HCT116 (cell line): Measurements from ENCODE around the gene CUBN. TPM values are rescaled to one million over a fixed set of nuclear protein-coding genes. Genes with fewer than 3 reads are reported as not detected.

Source experiments
- ATAC-seq: fragments of 200-7000 bp; cut with Tn5 transposase; 2 replicates; pipeline ENCODE4 v1.9.1; 2020; ENCODE audit warnings: mild to moderate bottlenecking, moderate library complexity
- BruUV-seq: library from RNA; stranded (reverse); fragments of 400-500 nt; replicated peaks from 2 replicates; lab custom pipeline; 2021; lab: Mats Ljungman, UMichigan
- CTCF ChIA-PET: fragments of 300-600 bp; sonication (Branson Sonifier 250); formaldehyde crosslinking; loops from one replicate; lab custom pipeline; 2021; ENCODE audit warnings: antibody characterized with exemption; lab: Charles Lee
- POLR2A ChIA-PET: fragments of 300-600, 350-600 bp; sonication (Branson Sonifier 250); formaldehyde crosslinking; loops from one replicate; lab custom pipeline; 2021; ENCODE audit warnings: antibody characterized with exemption; lab: Charles Lee
- RAD21 ChIA-PET, 2 experiments: fragments of 300-600 bp; sonication (Branson Sonifier 250); formaldehyde crosslinking; loops; one replicate each; lab custom pipeline; 2023; ENCODE audit warnings: low total read pairs in 2 of 2; ENCODE audit not compliant: uncharacterized antibody in 2 of 2, unreplicated experiment in 2 of 2, low non-redundant PET in 1 of 2; lab: Charles Lee
- DNase-seq: peaks from one replicate; pipeline ENCODE4 v3.0.0-alpha.2; 2010; ENCODE audit warnings: low read depth, low spot score
- H2AFZ ChIP-seq: fragments of 200-600 bp; shearing (Covaris generic), sonication (generic); 2 replicates; pipeline ENCODE4 v1.6.1; 2017; ENCODE audit warnings: low read depth, mixed run types, mixed read lengths, antibody characterized with exemption, low read length; ENCODE audit not compliant: poor library complexity, severe bottlenecking
- H3K27ac ChIP-seq: 2 replicates; pipeline ENCODE4 v1.5.1; 2012; ENCODE audit warnings: low read depth, low read length
- H3K27me3 ChIP-seq: fragments of 200-600 bp; sonication (generic); 2 replicates; pipeline ENCODE4 v1.6.1; 2016; ENCODE audit warnings: mixed run types, low read length, mixed read lengths; ENCODE audit not compliant: insufficient read depth
- H3K36me3 ChIP-seq, 2 experiments: fragments of 200-500 bp in 1 of 2; fragments of 200-600 bp in 1 of 2; sonication (Bioruptor generic) in 1 of 2; sonication (generic) in 1 of 2; 2 replicates each; pipeline versions ENCODE4 v1.5.1 to v1.6.1; 2014 to 2016; ENCODE audit warnings: low read length in 2 of 2, inconsistent platforms in 1 of 2, mixed read lengths in 1 of 2, mixed run types in 1 of 2; ENCODE audit not compliant: insufficient read depth in 2 of 2, control insufficient read depth in 1 of 2
- H3K4me1 ChIP-seq, 2 experiments: fragments of 200-600 bp in 1 of 2; sonication (generic) in 1 of 2; 2 replicates each; pipeline versions ENCODE4 v1.5.1 to v1.6.1; 2012 to 2017; ENCODE audit warnings: low read length in 2 of 2, inconsistent platforms in 1 of 2, mild to moderate bottlenecking in 1 of 2, mixed read lengths in 1 of 2, mixed run types in 1 of 2, moderate library complexity in 1 of 2; ENCODE audit not compliant: insufficient read depth in 2 of 2, control insufficient read depth in 1 of 2
- H3K4me2 ChIP-seq: fragments of 200-600 bp; sonication (generic); 2 replicates; pipeline ENCODE4 v1.6.1; 2017; ENCODE audit warnings: mixed run types, low read length, mixed read lengths
- H3K4me3 ChIP-seq, 2 experiments: fragments of 200-600 bp in 1 of 2; sonication (generic) in 1 of 2; replicated peaks in 1 of 2; 2 replicates each; pipeline ENCODE4 v1.5.1; 2011 to 2016; ENCODE audit warnings: low read length in 2 of 2, control low read depth in 1 of 2, low read depth in 1 of 2, mild to moderate bottlenecking in 1 of 2, mixed read lengths in 1 of 2, mixed run types in 1 of 2
- H3K79me2 ChIP-seq: fragments of 200-600 bp; sonication (generic); 2 replicates; pipeline ENCODE4 v1.6.1; 2017; ENCODE audit warnings: mild to moderate bottlenecking, mixed run types, low read length, moderate library complexity, mixed read lengths; ENCODE audit not compliant: insufficient read depth
- H3K9ac ChIP-seq: fragments of 200-600 bp; sonication (generic); 2 replicates; pipeline ENCODE4 v1.6.1; 2016; ENCODE audit warnings: low read length, mixed read lengths
- H3K9me2 ChIP-seq: fragments of 200-600 bp; sonication (generic), shearing (Covaris generic); 2 replicates; pipeline ENCODE4 v1.6.1; 2017; ENCODE audit warnings: mixed run types, mild to moderate bottlenecking, moderate library complexity; ENCODE audit not compliant: insufficient read depth
- H3K9me3 ChIP-seq, 2 experiments: fragments of 200-500 bp in 1 of 2; fragments of 200-600 bp in 1 of 2; sonication (Bioruptor generic) in 1 of 2; sonication (generic) in 1 of 2; 2 replicates each; pipeline ENCODE4 v1.6.1; 2014 to 2017; ENCODE audit warnings: low read length in 2 of 2, mixed read lengths in 2 of 2, inconsistent platforms in 1 of 2, low read depth in 1 of 2, mild to moderate bottlenecking in 1 of 2, mixed run types in 1 of 2, moderate library complexity in 1 of 2; ENCODE audit not compliant: control insufficient read depth in 1 of 2, insufficient read depth in 1 of 2
- H4K20me1 ChIP-seq: fragments of 200-600 bp; sonication (generic), shearing (Covaris generic); 2 replicates; pipeline ENCODE4 v1.6.1; 2017; ENCODE audit warnings: mixed run types, mild to moderate bottlenecking, moderate library complexity; ENCODE audit not compliant: insufficient read depth
- CTCF ChIP-seq, 3 experiments: fragments of 200-600 bp in 1 of 3; sonication (generic) in 1 of 3; IDR thresholded peaks in 2 of 3; conservative IDR thresholded peaks in 1 of 3; 2 replicates each; pipeline ENCODE4 v1.5.1; 2012 to 2017; ENCODE audit warnings: low read depth in 2 of 3, low read length in 2 of 3, antibody characterized with exemption in 1 of 3, borderline replicate concordance in 1 of 3, control low read depth in 1 of 3, mild to moderate bottlenecking in 1 of 3, mixed read lengths in 1 of 3, mixed run types in 1 of 3, moderate library complexity in 1 of 3; ENCODE audit not compliant: insufficient read depth in 1 of 3
- EGR1 ChIP-seq: IDR thresholded peaks from 2 replicates; pipeline ENCODE4 v1.6.1; 2012; ENCODE audit warnings: low read depth
- ELF1 ChIP-seq: IDR thresholded peaks from 2 replicates; pipeline ENCODE4 v1.6.1; 2012; ENCODE audit warnings: low read depth, borderline replicate concordance
- EZH2phosphoT487 ChIP-seq: fragments of 200-600 bp; IDR thresholded peaks from 2 replicates; pipeline ENCODE4 v1.6.1; 2018; ENCODE audit warnings: antibody characterized with exemption, borderline replicate concordance
- FOSL1 ChIP-seq: IDR thresholded peaks from 2 replicates; pipeline ENCODE4 v1.6.1; 2012; ENCODE audit warnings: low read depth
- JUND ChIP-seq: IDR thresholded peaks from 2 replicates; pipeline ENCODE4 v1.6.1; 2012
- POLR2A ChIP-seq: IDR thresholded peaks from 2 replicates; pipeline ENCODE4 v1.7.0; 2011; ENCODE audit warnings: borderline replicate concordance; ENCODE audit not compliant: insufficient read depth, insufficient read length; ENCODE audit errors: extremely low read depth
- POLR2AphosphoS5 ChIP-seq: IDR thresholded peaks from 2 replicates; pipeline ENCODE4 v1.6.1; 2011; ENCODE audit warnings: mild to moderate bottlenecking, low read depth, low read length, moderate library complexity
- RAD21 ChIP-seq: IDR thresholded peaks from 2 replicates; pipeline ENCODE4 v1.6.1; 2012; ENCODE audit warnings: low read depth, mild to moderate bottlenecking
- REST ChIP-seq: IDR thresholded peaks from 2 replicates; pipeline ENCODE4 v1.6.1; 2012; ENCODE audit warnings: low read depth
- SIN3A ChIP-seq: IDR thresholded peaks from 2 replicates; pipeline ENCODE4 v1.6.1; 2012; ENCODE audit warnings: low read depth
- SP1 ChIP-seq: IDR thresholded peaks from 2 replicates; pipeline ENCODE4 v1.6.1; 2012; ENCODE audit warnings: low read depth
- SRF ChIP-seq: IDR thresholded peaks from 2 replicates; pipeline ENCODE4 v1.6.1; 2012; ENCODE audit warnings: low read depth
- TCF7L2 ChIP-seq: IDR thresholded peaks from 2 replicates; pipeline ENCODE4 v1.7.0; 2011; ENCODE audit warnings: borderline replicate concordance, inconsistent platforms; ENCODE audit not compliant: insufficient read depth, insufficient read length; ENCODE audit errors: extremely low read depth
- ZBTB33 ChIP-seq: IDR thresholded peaks from 2 replicates; pipeline ENCODE4 v1.6.1; 2011; ENCODE audit warnings: mild to moderate bottlenecking, low read length, moderate library complexity; ENCODE audit not compliant: insufficient replicate concordance; ENCODE audit errors: extremely low read depth
- ZFX ChIP-seq: fragments of 450-650 bp; IDR thresholded peaks from 2 replicates; pipeline ENCODE4 v1.6.1; 2017
- ZNF274 ChIP-seq: fragments of 200-500 bp; sonication (Bioruptor generic); IDR thresholded peaks from 2 replicates; pipeline ENCODE4 v1.6.1; 2014; ENCODE audit warnings: mild to moderate bottlenecking, low read depth, low read length, inconsistent platforms
- intact Hi-C: fragments of 100-400 bp; cut with micrococcal nuclease; formaldehyde crosslinking; loops from 2 replicates; pipeline ENCODE4 v1.10.0; 2022
- total RNA-seq: library from RNA; stranded (reverse); gene quantifications from one replicate; pipeline ENCODE4 v1.2.1, GENCODE V29; 2021; ENCODE audit not compliant: unreplicated experiment
- TF ChIP-seq, protein P1 (sequence below): IDR thresholded peaks from 2 replicates; pipeline ENCODE4 v1.6.1; 2012

CUBN gene
- total RNA-seq, 1 experiment from 2014 or later = 1.2 TPM

- ChIA-PET CTCF (no interaction called here), POLR2A (no interaction called here)
- no peak for DNase-seq
These were observed 349.2 kb downstream of the CUBN start for GRCh38 chr10:16780338-16780880.

More at GRCh38 chr10:16780338-16780880, 349.2 kb downstream of the CUBN start:
- TF ChIP-seq POLR2A (no peak), ELF1 (no peak), CTCF (IDR thresholded peaks at IDR 0.05 in 2 of 3, conservative IDR thresholded peaks at IDR 0.05 in 1 of 3; ENCODE audit: borderline replicate concordance in 1 of 3, insufficient read depth in 1 of 3, low read depth in 2 of 3, low read length in 2 of 3) (no peak), ZNF274 (no peak), ZBTB33 (no peak), ZFX (no peak), RAD21 (no peak), SP1 (no peak), TCF7L2 (no peak), POLR2AphosphoS5 (no peak), FOSL1 (no peak), SIN3A (no peak), JUND (no peak), EGR1 (no peak), EZH2phosphoT487 (no peak), REST (no peak), SRF (no peak)
- TF ChIP-seq, protein P1, sequence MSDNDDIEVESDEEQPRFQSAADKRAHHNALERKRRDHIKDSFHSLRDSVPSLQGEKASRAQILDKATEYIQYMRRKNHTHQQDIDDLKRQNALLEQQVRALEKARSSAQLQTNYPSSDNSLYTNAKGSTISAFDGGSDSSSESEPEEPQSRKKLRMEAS = no peak
- Histone ChIP-seq H3K79me2 (no peaks in the 10 kb centered on the region), H3K9ac (no peak overlapping the region), H3K27ac (no peak overlapping the region), H4K20me1 (no peaks in the 10 kb centered on the region), H3K4me1 (no peaks in the 10 kb centered on the region), H3K9me3 (no peaks in the 10 kb centered on the region), H3K4me2 (no peak overlapping the region), H3K4me3 (no peak overlapping the region), H3K36me3 (no peaks in the 10 kb centered on the region), H3K27me3 (no peaks in the 10 kb centered on the region), H3K9me2 (no peaks in the 10 kb centered on the region), H2AFZ (no peak overlapping the region)
- no TSS peak for BruUV-seq
- ATAC-seq = no peak
- intact Hi-C loops = no loop called here
- RAD21 ChIA-PET = no interaction called here
